ENCODE measurements around the gene HSPA2. TPM values are rescaled to one million over a fixed set of nuclear protein-coding genes. Genes with fewer than 3 reads are reported as not detected.
"Not testable (repeated sequence)": the region's sequence is repeated elsewhere in the genome, so short reads cannot be mapped to it uniquely, and the experiment has no call there.

HSPA2 gene
- total RNA-seq, 1 donor from 2014 or later, result 71.5 TPM

GRCh38 chr14:64510825-64511671 lies 29.5 kb upstream of the HSPA2 start:
- ATAC-seq (peak; percentile 78), DNase-seq (ENCODE audit: low spot score) (peak; percentile 78)
- intact Hi-C loops (cut with DNase I), result no loop called here

- DNase-seq (ENCODE audit: low spot score) (no peak), ATAC-seq (no peak)
- intact Hi-C loops (cut with DNase I), result no loop called here
These were observed 27.3 kb upstream of the HSPA2 start for GRCh38 chr14:64513271-64513670.

GRCh38 chr14:64515053-64515452 lies 25.5 kb upstream of the HSPA2 start:
- no peak for ATAC-seq
- intact Hi-C loops (cut with DNase I), result no loop called here
- DNase-seq (ENCODE audit: low spot score), result no peak

- intact Hi-C loops (cut with DNase I), result no loop called here
- ATAC-seq, result no peak
- no peak for DNase-seq (ENCODE audit: low spot score)
These were observed 23.6 kb upstream of the HSPA2 start for GRCh38 chr14:64516969-64517368.

- intact Hi-C loops (cut with DNase I); ATAC-seq: not testable (repeated sequence)
These were observed 22.9 kb upstream of the HSPA2 start for GRCh38 chr14:64517667-64518066.

GRCh38 chr14:64518229-64518628 lies 22.3 kb upstream of the HSPA2 start:
- intact Hi-C loops (cut with DNase I), result no loop called here
- no peak for ATAC-seq
- DNase-seq (ENCODE audit: low spot score), result no peak

More at GRCh38 chr14:64517667-64518066, 22.9 kb upstream of the HSPA2 start:
- not testable (repeated sequence) for DNase-seq (ENCODE audit: low spot score)

- ATAC-seq (no peak), DNase-seq (ENCODE audit: low spot score) (no peak)
- intact Hi-C loops (cut with DNase I), result no loop called here
These were observed 19.8 kb upstream of the HSPA2 start for GRCh38 chr14:64520699-64521098.

GRCh38 chr14:64522591-64523355 lies 17.8 kb upstream of the HSPA2 start:
- intact Hi-C loops (cut with DNase I), result no loop called here
- no peak for DNase-seq (ENCODE audit: low spot score)
- ATAC-seq, result no peak

- intact Hi-C loops (cut with DNase I), result no loop called here
- no peak for ATAC-seq
- no peak for DNase-seq (ENCODE audit: low spot score)
These were observed 15.2 kb upstream of the HSPA2 start for GRCh38 chr14:64525354-64525753.

GRCh38 chr14:64531567-64531966 lies 9.0 kb upstream of the HSPA2 start:
- intact Hi-C loops (cut with DNase I), result no loop called here
- ATAC-seq (no peak), DNase-seq (ENCODE audit: low spot score) (no peak)

GRCh38 chr14:64536488-64537245 lies 3.9 kb upstream of the HSPA2 start:
- intact Hi-C loops (cut with DNase I), result no loop called here
- ATAC-seq, result no peak
- no peak for DNase-seq (ENCODE audit: low spot score)

GRCh38 chr14:64541261-64541971 lies 875 bp downstream of the HSPA2 start:
- ATAC-seq, result no peak
- DNase-seq (ENCODE audit: low spot score), result peak; percentile 67

GRCh38 chr14:64541972-64542835 lies 1.7 kb downstream of the HSPA2 start:
- intact Hi-C loops (cut with DNase I), result loop anchor here (5.0 kb wide), 1 partner anchor 95 kb away; no protein-coding TSS in a partner anchor
- no peak for ATAC-seq
- no peak for DNase-seq (ENCODE audit: low spot score)

More at GRCh38 chr14:64541261-64541971, 875 bp downstream of the HSPA2 start:
- intact Hi-C loops (cut with DNase I), result loop anchor here (5.0 kb wide), 1 partner anchor 96 kb away; no protein-coding TSS in a partner anchor

GRCh38 chr14:64542836-64543201 lies 2.3 kb downstream of the HSPA2 start:
- ATAC-seq (no peak), DNase-seq (ENCODE audit: low spot score) (no peak)
- intact Hi-C loops (cut with DNase I), result loop anchor here (5.0 kb wide), 1 partner anchor 94 kb away; no protein-coding TSS in a partner anchor

- intact Hi-C loops (cut with DNase I), result loop anchor here (5.0 kb wide), 1 partner anchor 93 kb away; no protein-coding TSS in a partner anchor
- no peak for ATAC-seq
These were observed 4.2 kb downstream of the HSPA2 start for GRCh38 chr14:64544607-64545312.

GRCh38 chr14:64549016-64549415 lies 8.5 kb downstream of the HSPA2 start:
- intact Hi-C loops (cut with DNase I), result no loop called here
- DNase-seq (ENCODE audit: low spot score) (no peak), ATAC-seq (no peak)

More at GRCh38 chr14:64544607-64545312, 4.2 kb downstream of the HSPA2 start:
- DNase-seq (ENCODE audit: low spot score), result no peak
